PC-3 (cell line): ENCODE measurements around the gene THAP7. TPM values are rescaled to one million over a fixed set of nuclear protein-coding genes. Genes with fewer than 3 reads are reported as not detected.

Experiments
- ATAC-seq: fragments of 200-7000 bp; cut with Tn5 transposase; 2 replicates; pipeline ENCODE4 v1.9.1; 2020; ENCODE audit warnings: mild to moderate bottlenecking, moderate library complexity
- BruUV-seq: library from RNA; stranded (reverse); fragments of 400-500 nt; replicated peaks from 2 replicates; lab custom pipeline; 2021; lab: Mats Ljungman, UMichigan
- CTCF ChIA-PET: fragments of 300-600 bp; sonication (Branson Sonifier 250); formaldehyde crosslinking; loops from one replicate; lab custom pipeline; 2022; ENCODE audit warnings: antibody characterized with exemption; lab: Charles Lee
- POLR2A ChIA-PET: fragments of 300-600 bp; sonication (Branson Sonifier 250); formaldehyde crosslinking; loops from one replicate; lab custom pipeline; 2022; ENCODE audit warnings: antibody characterized with exemption; ENCODE audit not compliant: unreplicated experiment; lab: Charles Lee
- DNase-seq: peaks from one replicate; pipeline ENCODE4 v3.0.0-alpha.2; 2015
- H2AFZ ChIP-seq: fragments of 300-600 bp; sonication (generic); 2 replicates; pipeline ENCODE4 v1.6.0; 2016; ENCODE audit warnings: antibody characterized with exemption, low read length
- H3F3A ChIP-seq: fragments of 300-600 bp; sonication (generic); one replicate; pipeline ENCODE4 v1.6.0; 2017; ENCODE audit warnings: antibody characterized with exemption, low read length, control low read depth, mild to moderate bottlenecking; ENCODE audit not compliant: unreplicated experiment
- H3K27ac ChIP-seq: fragments of 300-600 bp; sonication (generic); 2 replicates; pipeline ENCODE4 v1.5.1; 2016; ENCODE audit warnings: mild to moderate bottlenecking, low read length
- H3K27me3 ChIP-seq: fragments of 300-600 bp; sonication (generic); 2 replicates; pipeline ENCODE4 v1.6.1; 2016; ENCODE audit warnings: low read length, mixed read lengths
- H3K36me3 ChIP-seq: fragments of 300-600 bp; sonication (generic); 2 replicates; pipeline ENCODE4 v1.6.1; 2016; ENCODE audit warnings: low read depth, mixed run types, low read length, mixed read lengths
- H3K4me1 ChIP-seq: fragments of 300-600 bp; sonication (generic); 2 replicates; pipeline ENCODE4 v1.5.1; 2016; ENCODE audit warnings: low read length; ENCODE audit not compliant: insufficient read depth
- H3K4me2 ChIP-seq: fragments of 300-600 bp; sonication (generic); 2 replicates; pipeline ENCODE4 v1.6.0; 2016; ENCODE audit warnings: low read length
- H3K4me3 ChIP-seq: fragments of 300-600 bp; sonication (generic); 2 replicates; pipeline ENCODE4 v1.5.1; 2016; ENCODE audit warnings: mild to moderate bottlenecking, low read length, mixed read lengths
- H3K79me2 ChIP-seq: fragments of 300-600 bp; sonication (generic); 2 replicates; pipeline ENCODE4 v1.6.1; 2017; ENCODE audit warnings: low read length, mixed read lengths
- H3K9ac ChIP-seq: fragments of 300-600 bp; sonication (generic); 2 replicates; pipeline ENCODE4 v1.6.0; 2016; ENCODE audit warnings: mild to moderate bottlenecking, low read length
- H3K9me2 ChIP-seq: fragments of 300-600 bp; sonication (generic); replicated peaks from 2 replicates; pipeline ENCODE4 v1.6.1; 2016; ENCODE audit warnings: mixed run types, low read length, mixed read lengths
- H3K9me3 ChIP-seq: fragments of 300-600 bp; sonication (generic); 2 replicates; pipeline ENCODE4 v1.6.1; 2016; ENCODE audit warnings: low read length, mixed read lengths
- H4K20me1 ChIP-seq: fragments of 300-600 bp; sonication (generic); 2 replicates; pipeline ENCODE4 v1.6.1; 2016; ENCODE audit warnings: low read length, mixed read lengths
- EZH2 ChIP-seq: fragments of 300-600 bp; sonication (generic); IDR thresholded peaks from one replicate; pipeline ENCODE4 v1.6.1; 2017; ENCODE audit warnings: antibody characterized with exemption, mild to moderate bottlenecking, low read length; ENCODE audit not compliant: unreplicated experiment
- EZH2phosphoT487 ChIP-seq: fragments of 300-600 bp; sonication (generic); IDR thresholded peaks from 2 replicates; pipeline ENCODE4 v1.6.1; 2018; ENCODE audit warnings: mild to moderate bottlenecking, antibody characterized with exemption, low read length, borderline replicate concordance
- intact Hi-C: fragments of 100-400 bp; cut with micrococcal nuclease; formaldehyde crosslinking; loops from 2 replicates; pipeline ENCODE4 v1.9.0; 2023
- total RNA-seq: library from RNA; depleted of rRNA; stranded (reverse); fragments of >200 nt; gene quantifications from 2 replicates; pipeline ENCODE4 v1.2.3, GENCODE V29; 2014
- TF ChIP-seq, protein P1 (sequence below): fragments of 300-600 bp; sonication (generic); conservative IDR thresholded peaks from 2 replicates; pipeline ENCODE4 v1.5.1; 2017; ENCODE audit warnings: antibody characterized with exemption, low read depth, mild to moderate bottlenecking, low read length

THAP7 gene
- total RNA-seq, 1 experiment from 2014 or later = 43.0 TPM

- no peak for ATAC-seq
- no peak overlapping the region for H3K4me3 ChIP-seq
- no TSS peak for BruUV-seq
- no peak for DNase-seq
- H3K36me3 ChIP-seq = peaks cover 39% of the 10 kb centered on the region; the same call in 1 of the 2 replicates
- no peak overlapping the region for H3K4me2 ChIP-seq
- peaks cover 4% of the 10 kb centered on the region for H3F3A ChIP-seq
- no peak overlapping the region for H3K27ac ChIP-seq
- TF ChIP-seq, protein P1, sequence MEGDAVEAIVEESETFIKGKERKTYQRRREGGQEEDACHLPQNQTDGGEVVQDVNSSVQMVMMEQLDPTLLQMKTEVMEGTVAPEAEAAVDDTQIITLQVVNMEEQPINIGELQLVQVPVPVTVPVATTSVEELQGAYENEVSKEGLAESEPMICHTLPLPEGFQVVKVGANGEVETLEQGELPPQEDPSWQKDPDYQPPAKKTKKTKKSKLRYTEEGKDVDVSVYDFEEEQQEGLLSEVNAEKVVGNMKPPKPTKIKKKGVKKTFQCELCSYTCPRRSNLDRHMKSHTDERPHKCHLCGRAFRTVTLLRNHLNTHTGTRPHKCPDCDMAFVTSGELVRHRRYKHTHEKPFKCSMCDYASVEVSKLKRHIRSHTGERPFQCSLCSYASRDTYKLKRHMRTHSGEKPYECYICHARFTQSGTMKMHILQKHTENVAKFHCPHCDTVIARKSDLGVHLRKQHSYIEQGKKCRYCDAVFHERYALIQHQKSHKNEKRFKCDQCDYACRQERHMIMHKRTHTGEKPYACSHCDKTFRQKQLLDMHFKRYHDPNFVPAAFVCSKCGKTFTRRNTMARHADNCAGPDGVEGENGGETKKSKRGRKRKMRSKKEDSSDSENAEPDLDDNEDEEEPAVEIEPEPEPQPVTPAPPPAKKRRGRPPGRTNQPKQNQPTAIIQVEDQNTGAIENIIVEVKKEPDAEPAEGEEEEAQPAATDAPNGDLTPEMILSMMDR = no peak
- TF ChIP-seq EZH2 (no peak), EZH2phosphoT487 (no peak)
- peaks cover 64% of the 10 kb centered on the region for H3K79me2 ChIP-seq
- no peak overlapping the region for H3K9ac ChIP-seq
- no peaks in the 10 kb centered on the region for H3K9me2 ChIP-seq
- H3K9me3 ChIP-seq = no peaks in the 10 kb centered on the region
- POLR2A ChIA-PET = no interaction called here
- intact Hi-C loops = loop anchor here (5.0 kb wide), 1 partner anchor 67 kb away; no protein-coding TSS in a partner anchor
- peaks cover 19% of the 10 kb centered on the region for H3K4me1 ChIP-seq
- peaks cover 9% of the 10 kb centered on the region for H4K20me1 ChIP-seq
- CTCF ChIA-PET = no interaction called here
- no peak overlapping the region for H2AFZ ChIP-seq
- no peaks in the 10 kb centered on the region for H3K27me3 ChIP-seq
These were observed 48.0 kb downstream of the THAP7 start for GRCh38 chr22:20953668-20954500.

GRCh38 chr22:20953342-20953608 lies 48.6 kb downstream of the THAP7 start:
- BruUV-seq = no TSS peak
- Histone ChIP-seq H4K20me1 (peaks cover 14% of the 10 kb centered on the region), H3K4me2 (no peak overlapping the region), H3K4me1 (peaks cover 18% of the 10 kb centered on the region), H2AFZ (no peak overlapping the region), H3K79me2 (peaks cover 70% of the 10 kb centered on the region), H3K36me3 (peaks cover 39% of the 10 kb centered on the region; the same call in 1 of the 2 replicates), H3K9me2 (no peaks in the 10 kb centered on the region), H3F3A (peaks cover 4% of the 10 kb centered on the region), H3K27ac (no peak overlapping the region), H3K27me3 (no peaks in the 10 kb centered on the region), H3K9ac (no peak overlapping the region), H3K9me3 (no peaks in the 10 kb centered on the region), H3K4me3 (no peak overlapping the region)
- intact Hi-C loops = loop anchor here (5.0 kb wide), 1 partner anchor 66 kb away; no protein-coding TSS in a partner anchor
- POLR2A ChIA-PET = no interaction called here
- TF ChIP-seq, protein P1 = no peak
- TF ChIP-seq EZH2phosphoT487 (no peak), EZH2 (no peak)
- ATAC-seq = no peak
- CTCF ChIA-PET = no interaction called here
- no peak for DNase-seq
